Ishikawa (cell line): ENCODE results near the gene PCMT1.

Source experiments
- EP300 ChIP-seq: IDR thresholded peaks from 2 replicates; pipeline ENCODE4 v1.6.1; 2012; ENCODE audit warnings: borderline replicate concordance
- TF ChIP-seq, protein P1 (sequence below): IDR thresholded peaks from 2 replicates; pipeline ENCODE4 v1.6.1; 2012; ENCODE audit warnings: low read depth, mild to moderate bottlenecking
- TF ChIP-seq, protein P2 (sequence below): IDR thresholded peaks from 2 replicates; pipeline ENCODE4 v1.6.1; 2012

DNA sequence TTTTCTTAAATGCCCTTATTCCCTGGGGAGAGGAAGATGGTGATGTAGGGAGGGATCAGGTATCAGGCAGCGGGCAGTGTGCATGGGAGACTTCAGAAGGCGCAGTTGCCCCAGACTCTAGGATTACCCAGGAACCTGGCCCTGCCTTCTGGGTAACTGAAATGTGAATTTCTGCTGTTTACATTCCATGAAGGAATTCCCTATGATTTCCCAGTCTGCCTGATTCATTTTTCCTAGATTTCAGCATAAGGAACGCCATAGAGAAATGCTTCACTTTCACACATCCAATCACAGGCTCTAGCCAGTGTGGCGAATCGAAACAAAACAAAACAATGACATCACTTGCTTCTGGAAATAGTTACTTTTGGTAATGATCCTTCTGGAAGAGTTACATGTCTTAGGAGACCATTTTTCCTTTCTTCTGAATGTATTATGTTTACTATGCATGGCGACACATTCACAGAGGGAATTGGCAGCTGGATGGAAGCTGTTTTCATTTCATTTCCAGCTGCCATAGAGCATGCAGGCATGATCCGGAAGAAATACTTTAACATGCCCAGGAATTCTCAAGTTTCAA, 81.3 kb downstream of the PCMT1 start:
- TF ChIP-seq, protein P1, sequence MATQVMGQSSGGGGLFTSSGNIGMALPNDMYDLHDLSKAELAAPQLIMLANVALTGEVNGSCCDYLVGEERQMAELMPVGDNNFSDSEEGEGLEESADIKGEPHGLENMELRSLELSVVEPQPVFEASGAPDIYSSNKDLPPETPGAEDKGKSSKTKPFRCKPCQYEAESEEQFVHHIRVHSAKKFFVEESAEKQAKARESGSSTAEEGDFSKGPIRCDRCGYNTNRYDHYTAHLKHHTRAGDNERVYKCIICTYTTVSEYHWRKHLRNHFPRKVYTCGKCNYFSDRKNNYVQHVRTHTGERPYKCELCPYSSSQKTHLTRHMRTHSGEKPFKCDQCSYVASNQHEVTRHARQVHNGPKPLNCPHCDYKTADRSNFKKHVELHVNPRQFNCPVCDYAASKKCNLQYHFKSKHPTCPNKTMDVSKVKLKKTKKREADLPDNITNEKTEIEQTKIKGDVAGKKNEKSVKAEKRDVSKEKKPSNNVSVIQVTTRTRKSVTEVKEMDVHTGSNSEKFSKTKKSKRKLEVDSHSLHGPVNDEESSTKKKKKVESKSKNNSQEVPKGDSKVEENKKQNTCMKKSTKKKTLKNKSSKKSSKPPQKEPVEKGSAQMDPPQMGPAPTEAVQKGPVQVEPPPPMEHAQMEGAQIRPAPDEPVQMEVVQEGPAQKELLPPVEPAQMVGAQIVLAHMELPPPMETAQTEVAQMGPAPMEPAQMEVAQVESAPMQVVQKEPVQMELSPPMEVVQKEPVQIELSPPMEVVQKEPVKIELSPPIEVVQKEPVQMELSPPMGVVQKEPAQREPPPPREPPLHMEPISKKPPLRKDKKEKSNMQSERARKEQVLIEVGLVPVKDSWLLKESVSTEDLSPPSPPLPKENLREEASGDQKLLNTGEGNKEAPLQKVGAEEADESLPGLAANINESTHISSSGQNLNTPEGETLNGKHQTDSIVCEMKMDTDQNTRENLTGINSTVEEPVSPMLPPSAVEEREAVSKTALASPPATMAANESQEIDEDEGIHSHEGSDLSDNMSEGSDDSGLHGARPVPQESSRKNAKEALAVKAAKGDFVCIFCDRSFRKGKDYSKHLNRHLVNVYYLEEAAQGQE: no peak
- no peak for TF ChIP-seq EP300
- TF ChIP-seq, protein P2, sequence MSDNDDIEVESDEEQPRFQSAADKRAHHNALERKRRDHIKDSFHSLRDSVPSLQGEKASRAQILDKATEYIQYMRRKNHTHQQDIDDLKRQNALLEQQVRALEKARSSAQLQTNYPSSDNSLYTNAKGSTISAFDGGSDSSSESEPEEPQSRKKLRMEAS: no peak
